HEK293 (cell line): Measurements from ENCODE around the gene HOXC5.
A peak's percentile ranks its signal among the peaks of the same experiment; 100 is the strongest.

Experiments used
- CTCF ChIA-PET: fragments of 350-600 bp; formaldehyde crosslinking; extraction: SDS; loops from one replicate; lab custom pipeline; 2021; ENCODE audit warnings: antibody characterized with exemption; lab: Yijun Ruan, JAX
- POLR2A ChIA-PET: fragments of 300-600 bp; formaldehyde crosslinking; extraction: SDS; loops from one replicate; lab custom pipeline; 2020; ENCODE audit warnings: antibody characterized with exemption, inconsistent platforms; lab: Yijun Ruan, JAX
- H3K27ac ChIP-seq: fragments of 200-500 bp; sonication (Bioruptor generic); 2 replicates; pipeline ENCODE4 v1.5.1; 2014; ENCODE audit warnings: low read depth, low read length, control low read depth, inconsistent platforms; ENCODE audit errors: extremely low read depth
- H3K36me3 ChIP-seq, 2 experiments: fragments of 200-500 bp in 1 of 2; sonication (Bioruptor generic) in 1 of 2; 1 replicate in 1 of 2; 2 replicates in 1 of 2; pipeline ENCODE4 v1.5.1; 2014 to 2017; ENCODE audit warnings: inconsistent platforms in 2 of 2, low read length in 2 of 2; ENCODE audit not compliant: control insufficient read depth in 2 of 2, insufficient read depth in 1 of 2
- H3K4me1 ChIP-seq: fragments of 200-500 bp; sonication (Bioruptor generic); 2 replicates; pipeline ENCODE4 v1.5.1; 2014; ENCODE audit warnings: mild to moderate bottlenecking, low read length, inconsistent platforms; ENCODE audit not compliant: control insufficient read depth, insufficient read depth
- H3K4me3 ChIP-seq: 2 replicates; pipeline ENCODE4 v1.5.1; 2011; ENCODE audit warnings: low read depth, mild to moderate bottlenecking, control low read depth, low read length, moderate library complexity
- H3K9me3 ChIP-seq: fragments of 200-500 bp; sonication (Bioruptor generic); 2 replicates; pipeline ENCODE4 v1.5.1; 2014; ENCODE audit warnings: low read depth, low read length, inconsistent platforms; ENCODE audit not compliant: control insufficient read depth, insufficient read depth
- GLI2 ChIP-seq: fragments of 450-650 bp; formaldehyde crosslinking; IDR thresholded peaks from 2 replicates; pipeline ENCODE4; 2017; ENCODE audit warnings: missing biosample characterization, missing genetic modification characterization, low read depth, borderline replicate concordance
- GLIS2 ChIP-seq: fragments of 450-650 bp; formaldehyde crosslinking; IDR thresholded peaks from 2 replicates; pipeline ENCODE4 v1.5.1; 2016; ENCODE audit warnings: missing biosample characterization, missing genetic modification characterization
- HIC1 ChIP-seq: fragments of 450-650 bp; formaldehyde crosslinking; IDR thresholded peaks from 2 replicates; pipeline ENCODE4 v1.5.1; 2016; ENCODE audit warnings: missing biosample characterization, missing genetic modification characterization
- KLF1 ChIP-seq: fragments of 450-650 bp; formaldehyde crosslinking; IDR thresholded peaks from 2 replicates; pipeline ENCODE4 v1.5.1; 2016; ENCODE audit warnings: missing biosample characterization, missing genetic modification characterization
- PATZ1 ChIP-seq: fragments of 450-650 bp; formaldehyde crosslinking; IDR thresholded peaks from 2 replicates; pipeline ENCODE4 v1.5.1; 2016; ENCODE audit warnings: missing biosample characterization, missing genetic modification characterization
- PRDM10 ChIP-seq: fragments of 450-650 bp; formaldehyde crosslinking; IDR thresholded peaks from 2 replicates; pipeline ENCODE4 v1.5.1; 2016; ENCODE audit warnings: missing biosample characterization, missing genetic modification characterization
- SCRT1 ChIP-seq: fragments of 450-650 bp; formaldehyde crosslinking; IDR thresholded peaks from 2 replicates; pipeline ENCODE4 v1.5.1; 2016; ENCODE audit warnings: missing biosample characterization, missing genetic modification characterization, borderline replicate concordance
- ZBTB10 ChIP-seq: fragments of 450-650 bp; formaldehyde crosslinking; IDR thresholded peaks from 2 replicates; pipeline ENCODE4 v1.5.1; 2016; ENCODE audit warnings: missing biosample characterization, missing genetic modification characterization
- ZBTB17 ChIP-seq: fragments of 450-650 bp; formaldehyde crosslinking; IDR thresholded peaks from 2 replicates; pipeline ENCODE4 v1.5.1; 2016; ENCODE audit warnings: missing biosample characterization, missing genetic modification characterization
- ZBTB20 ChIP-seq: fragments of 450-650 bp; formaldehyde crosslinking; IDR thresholded peaks from 2 replicates; pipeline ENCODE4 v1.5.1; 2016; ENCODE audit warnings: missing biosample characterization, missing genetic modification characterization
- ZBTB44 ChIP-seq: fragments of 450-650 bp; IDR thresholded peaks from 2 replicates; pipeline ENCODE4 v1.5.1; 2018; ENCODE audit warnings: missing biosample characterization, mild to moderate bottlenecking, missing genetic modification characterization
- ZNF10 ChIP-seq: fragments of 450-650 bp; formaldehyde crosslinking; IDR thresholded peaks from 2 replicates; pipeline ENCODE4 v1.5.1; 2017; ENCODE audit warnings: missing biosample characterization, missing genetic modification characterization
- ZNF140 ChIP-seq: fragments of 450-650 bp; formaldehyde crosslinking; IDR thresholded peaks from 2 replicates; pipeline ENCODE4 v1.5.1; 2016; ENCODE audit warnings: missing biosample characterization, missing genetic modification characterization
- ZNF18 ChIP-seq: fragments of 450-650 bp; formaldehyde crosslinking; IDR thresholded peaks from 2 replicates; pipeline ENCODE4 v1.5.1; 2016; ENCODE audit warnings: missing biosample characterization, missing genetic modification characterization
- ZNF184 ChIP-seq: fragments of 450-650 bp; IDR thresholded peaks from 2 replicates; pipeline ENCODE4 v1.5.1; 2018; ENCODE audit warnings: missing biosample characterization, mild to moderate bottlenecking, missing genetic modification characterization
- ZNF350 ChIP-seq: fragments of 450-650 bp; formaldehyde crosslinking; IDR thresholded peaks from 2 replicates; pipeline ENCODE4 v1.5.0; 2017; ENCODE audit warnings: missing biosample characterization, mild to moderate bottlenecking, missing genetic modification characterization
- ZNF416 ChIP-seq: fragments of 450-650 bp; formaldehyde crosslinking; IDR thresholded peaks from 2 replicates; pipeline ENCODE4 v1.5.1; 2016; ENCODE audit warnings: missing biosample characterization, missing genetic modification characterization
- ZNF423 ChIP-seq: fragments of 450-650 bp; formaldehyde crosslinking; IDR thresholded peaks from 2 replicates; pipeline ENCODE4 v1.5.1; 2016; ENCODE audit warnings: missing biosample characterization, missing genetic modification characterization
- ZNF521 ChIP-seq: fragments of 450-650 bp; formaldehyde crosslinking; IDR thresholded peaks from 2 replicates; pipeline ENCODE4 v1.5.1; 2017; ENCODE audit warnings: missing biosample characterization, mild to moderate bottlenecking, missing genetic modification characterization

Gene HOXC5

GRCh38 chr12:54053751-54054741 is 21.2 kb downstream of the HOXC5 start, which contains the start of gene HOXC4:
Gene HOXC4, plus strand, starts transcription at chr12:54053835. Its CDS starts 88 bp downstream, at chr12:54053923.
- Histone ChIP-seq H3K4me3 (peak within 1 kb of the TSS; percentile 54), H3K9me3 (no peaks in the 10 kb centered on the region), H3K36me3 (peaks cover 4 to 21% of the 10 kb centered on the region in 2 experiments; a peak in 2 of 3 replicates), H3K4me1 (peaks cover 73% of the 10 kb centered on the region), H3K27ac (peak within 1 kb of the TSS; percentile 99)
- ChIA-PET CTCF (interaction anchor here (0.6 to 2.6 kb wide), 14 partner anchors 13 to 325 kb away, joined by 3 to 12 read pairs (median 4); partner anchors contain the start of genes HOXC5 and HOXC8), POLR2A (interaction anchor here (0.5 to 3.3 kb wide), 22 partner anchors 9 to 1106 kb away, joined by 3 to 18 read pairs (median 4); partner anchors contain the start of genes HOXC5, HOXC8 and SMUG1)
- TF ChIP-seq ZNF184 (tag by site-specific recombination) (no peak), ZBTB10 (tag by site-specific recombination) (no peak), KLF1 (peak; percentile 38), ZNF18 (tag by site-specific recombination) (peak; percentile 85), GLI2 (peak; percentile 89), ZNF521 (tag by site-specific recombination) (no peak), ZNF423 (tag by site-specific recombination) (peak; percentile 25; the same call in 1 of the 2 replicates), ZNF140 (tag by site-specific recombination) (no peak), ZBTB17 (tag by site-specific recombination) (peak; percentile 79; the same call in 1 of the 2 replicates), PATZ1 (tag by site-specific recombination) (peak; percentile 84), HIC1 (tag by site-specific recombination) (peak; percentile 64), ZNF10 (tag by site-specific recombination) (peak; percentile 33; the same call in 1 of the 2 replicates), PRDM10 (tag by site-specific recombination) (peak; percentile 48; the same call in 1 of the 2 replicates), SCRT1 (tag by site-specific recombination) (peak; percentile 39; the same call in 1 of the 2 replicates), ZNF350 (tag by site-specific recombination) (no peak), ZNF416 (no peak), ZBTB44 (peak; percentile 77; the same call in 1 of the 2 replicates), ZBTB20 (tag by site-specific recombination) (peak; percentile 99), GLIS2 (peak; percentile 60)
